H9 (cell line): Measurements from ENCODE around the gene AGT. TPM values are rescaled to one million over a fixed set of nuclear protein-coding genes. Genes with fewer than 3 reads are reported as not detected.

Experiments
- DNase-seq: peaks from one replicate; pipeline ENCODE4 v3.0.0-alpha.2; 2017
- H2AFZ ChIP-seq: one replicate; pipeline ENCODE4 v1.6.1; 2013; ENCODE audit warnings: mild to moderate bottlenecking, low read length, control low read depth, moderate library complexity
- H2AK5ac ChIP-seq: 2 replicates; pipeline ENCODE4 v1.6.1; 2013; ENCODE audit warnings: low read length, control low read depth, mixed read lengths; ENCODE audit not compliant: insufficient read length
- H2BK120ac ChIP-seq: one replicate; pipeline ENCODE4 v1.6.1; 2013; ENCODE audit warnings: low read depth, mild to moderate bottlenecking, low read length, control low read depth, inconsistent platforms; ENCODE audit not compliant: poor library complexity, severe bottlenecking
- H2BK12ac ChIP-seq: 2 replicates; pipeline ENCODE4 v1.6.1; 2013; ENCODE audit warnings: low read length, control low read depth, mixed read lengths, low read depth; ENCODE audit not compliant: insufficient read length
- H2BK15ac ChIP-seq: 2 replicates; pipeline ENCODE4 v1.6.1; 2013; ENCODE audit warnings: low read depth, low read length, control low read depth
- H2BK20ac ChIP-seq: one replicate; pipeline ENCODE4 v1.6.1; 2013; ENCODE audit warnings: low read depth, mild to moderate bottlenecking, low read length, control low read depth, inconsistent platforms; ENCODE audit not compliant: poor library complexity, severe bottlenecking
- H2BK5ac ChIP-seq: 2 replicates; pipeline ENCODE4 v1.6.1; 2013; ENCODE audit warnings: low read length, control low read depth, mixed read lengths; ENCODE audit not compliant: insufficient read length
- H3K14ac ChIP-seq: 2 replicates; pipeline ENCODE4 v1.6.1; 2013; ENCODE audit warnings: low read length, control low read depth; ENCODE audit not compliant: insufficient read depth
- H3K18ac ChIP-seq: 2 replicates; pipeline ENCODE4 v1.6.1; 2013; ENCODE audit warnings: low read depth, mild to moderate bottlenecking, mixed read lengths, low read length, control low read depth; ENCODE audit not compliant: insufficient read length
- H3K23ac ChIP-seq: 2 replicates; pipeline ENCODE4 v1.6.1; 2013; ENCODE audit warnings: low read length, control low read depth, mixed read lengths, low read depth; ENCODE audit not compliant: insufficient read length
- H3K23me2 ChIP-seq: 2 replicates; pipeline ENCODE4 v1.6.1; 2013; ENCODE audit warnings: low read depth, mild to moderate bottlenecking, mixed read lengths, low read length, control low read depth; ENCODE audit not compliant: insufficient read length, poor library complexity, severe bottlenecking
- H3K27ac ChIP-seq: 2 replicates; pipeline ENCODE4 v1.5.1; 2013; ENCODE audit warnings: low read length, control low read depth, mixed read lengths, low read depth; ENCODE audit not compliant: insufficient read length
- H3K27me3 ChIP-seq: 2 replicates; pipeline ENCODE4 v1.6.1; 2013; ENCODE audit warnings: low read length, control low read depth, inconsistent platforms; ENCODE audit not compliant: insufficient read depth
- H3K4ac ChIP-seq: 2 replicates; pipeline ENCODE4 v1.6.1; 2013; ENCODE audit warnings: low read depth, mild to moderate bottlenecking, control low read depth, inconsistent platforms, low read length, moderate library complexity
- H3K4me1 ChIP-seq: 2 replicates; pipeline ENCODE4 v1.6.1; 2013; ENCODE audit warnings: low read length, control low read depth, inconsistent platforms; ENCODE audit not compliant: insufficient read depth
- H3K4me2 ChIP-seq: 2 replicates; pipeline ENCODE4 v1.6.1; 2013; ENCODE audit warnings: low read length, control low read depth, mixed read lengths; ENCODE audit not compliant: insufficient read length, insufficient read depth
- H3K56ac ChIP-seq: 2 replicates; pipeline ENCODE4 v1.6.1; 2013; ENCODE audit warnings: low read depth, mild to moderate bottlenecking, mixed read lengths, low read length, control low read depth; ENCODE audit not compliant: insufficient read length
- H3K79me1 ChIP-seq: 2 replicates; pipeline ENCODE4 v1.6.1; 2013; ENCODE audit warnings: low read depth, mild to moderate bottlenecking, moderate library complexity, low read length, control low read depth, inconsistent platforms; ENCODE audit not compliant: insufficient read depth, poor library complexity, severe bottlenecking
- H3K79me2 ChIP-seq: 2 replicates; pipeline ENCODE4 v1.6.1; 2013; ENCODE audit warnings: low read length, control low read depth, inconsistent platforms; ENCODE audit not compliant: insufficient read depth
- H3K9ac ChIP-seq: 2 replicates; pipeline ENCODE4 v1.6.1; 2013; ENCODE audit warnings: low read length, control low read depth, mixed read lengths; ENCODE audit not compliant: insufficient read length; ENCODE audit errors: extremely low read depth
- H3K9me3 ChIP-seq: one replicate; pipeline ENCODE4 v1.6.1; 2013; ENCODE audit warnings: low read depth, low read length, inconsistent platforms; ENCODE audit not compliant: control insufficient read depth
- H3T11ph ChIP-seq: one replicate; pipeline ENCODE4 v1.6.1; 2013; ENCODE audit warnings: mild to moderate bottlenecking, low read length, control low read depth, inconsistent platforms
- H4K20me1 ChIP-seq: one replicate; pipeline ENCODE4 v1.6.1; 2013; ENCODE audit not compliant: control insufficient read depth, insufficient read length, insufficient read depth
- H4K5ac ChIP-seq: 2 replicates; pipeline ENCODE4 v1.6.1; 2013; ENCODE audit warnings: low read depth, mild to moderate bottlenecking, mixed read lengths, low read length, control low read depth; ENCODE audit not compliant: insufficient read length
- H4K8ac ChIP-seq: replicated peaks from 2 replicates; pipeline ENCODE4 v1.6.1; 2013; ENCODE audit warnings: low read length, control low read depth, mixed read lengths, low read depth; ENCODE audit not compliant: insufficient read length
- H4K91ac ChIP-seq: 2 replicates; pipeline ENCODE4 v1.6.1; 2013; ENCODE audit warnings: low read depth, mild to moderate bottlenecking, moderate library complexity, mixed read lengths, low read length, control low read depth; ENCODE audit not compliant: insufficient read length
- H3K27ac Mint-ChIP-seq, 3 experiments: 2 replicates in 2 of 3; 3 replicates in 1 of 3; pipeline ENCODE4 v1.8.0; 2020 to 2021; ENCODE audit warnings: mixed read lengths in 3 of 3, mild to moderate bottlenecking in 1 of 3, moderate library complexity in 1 of 3
- H3K27me3 Mint-ChIP-seq: 2 replicates; pipeline ENCODE4 v1.8.0; 2021; ENCODE audit warnings: low read depth, mild to moderate bottlenecking, moderate library complexity, mixed read lengths
- H3K36me3 Mint-ChIP-seq, 3 experiments: 2 replicates in 2 of 3; 3 replicates in 1 of 3; pipeline ENCODE4 v1.8.0; 2020 to 2021; ENCODE audit warnings: low read depth in 3 of 3, mixed read lengths in 3 of 3; ENCODE audit not compliant: insufficient read depth in 1 of 3
- H3K4me1 Mint-ChIP-seq, 2 experiments: 2 replicates each; pipeline ENCODE4 v1.8.0; 2020; ENCODE audit warnings: mixed read lengths in 2 of 2
- H3K4me3 Mint-ChIP-seq, 2 experiments: 2 replicates in 1 of 2; 3 replicates in 1 of 2; pipeline ENCODE4 v1.8.0; 2020 to 2021; ENCODE audit warnings: mild to moderate bottlenecking in 2 of 2, mixed read lengths in 2 of 2, moderate library complexity in 1 of 2
- H3K9me3 Mint-ChIP-seq, 2 experiments: 2 replicates in 1 of 2; 3 replicates in 1 of 2; pipeline ENCODE4 v1.8.0; 2020; ENCODE audit warnings: mild to moderate bottlenecking in 2 of 2, mixed read lengths in 2 of 2, moderate library complexity in 1 of 2
- WGBS: extraction: QIAGEN DNeasy Blood & Tissue Kit; methylation state at CpG from one replicate; pipeline ENCODE4 v1.1.7; 2013; ENCODE audit warnings: missing lambda C conversion rate, low lambda C conversion rate, mixed read lengths; ENCODE audit not compliant: insufficient read length; ENCODE audit errors: extremely low coverage; 5-methylcytosine and 5-hydroxymethylcytosine counted together
- total RNA-seq: library from RNA; stranded (reverse); gene quantifications from 2 replicates; pipeline ENCODE4 v1.2.1, GENCODE V29; 2021
- TF ChIP-seq, protein P1 (sequence below): fragments of 200-600 bp; sonication (generic); conservative IDR thresholded peaks from 3 replicates; pipeline ENCODE4 v1.8.0; 2021; ENCODE audit warnings: antibody characterized with exemption, mild to moderate bottlenecking

The AGT gene
- total RNA-seq, 1 experiment from 2014 or later, result not detected

DNA sequence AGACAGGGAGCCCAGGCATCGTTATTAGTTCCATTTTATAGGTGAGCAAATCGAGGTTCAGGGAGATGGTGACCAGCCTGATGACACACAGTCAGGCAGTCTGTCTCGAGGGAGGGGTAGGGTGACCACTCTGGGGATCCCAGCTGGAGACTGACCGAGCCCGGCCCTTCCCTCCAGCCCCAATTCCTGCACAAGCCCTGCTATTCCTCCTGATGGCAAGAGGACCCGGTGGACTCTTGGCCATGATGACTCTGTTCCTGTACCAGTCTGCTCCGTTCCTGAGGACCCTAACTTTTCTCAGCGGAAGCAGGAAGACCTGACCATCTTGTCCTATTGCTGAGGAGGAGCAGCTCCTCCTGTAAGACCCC lies 391 bp downstream of the AGT start:
- peaks cover 11 to 20% of the 10 kb centered on the region in 2 experiments for H3K4me1 Mint-ChIP-seq
- Histone ChIP-seq H3K23me2 (no peaks in the 10 kb centered on the region), H3K79me1 (no peaks in the 10 kb centered on the region), H3T11ph (no peak overlapping the region), H3K9ac (no peak overlapping the region), H3K79me2 (no peaks in the 10 kb centered on the region), H2BK20ac (no peak overlapping the region), H4K8ac (no peak overlapping the region), H2BK5ac (no peak overlapping the region), H4K91ac (no peak overlapping the region), H3K4ac (no peak overlapping the region), H3K9me3 (no peaks in the 10 kb centered on the region), H3K4me1 (no peaks in the 10 kb centered on the region), H2BK120ac (no peak overlapping the region), H3K4me2 (no peak overlapping the region), H3K18ac (no peak overlapping the region), H2AK5ac (no peak overlapping the region), H2BK12ac (no peak overlapping the region), H4K20me1 (no peaks in the 10 kb centered on the region), H3K23ac (no peak overlapping the region), H3K27me3 (no peaks in the 10 kb centered on the region), H4K5ac (no peak overlapping the region), H2BK15ac (no peak overlapping the region), H3K14ac (no peak overlapping the region), H3K56ac (no peak overlapping the region), H3K27ac (no peak overlapping the region), H2AFZ (no peak overlapping the region)
- DNase-seq, result no peak
- peaks cover 13% of the 10 kb centered on the region for H3K27me3 Mint-ChIP-seq
- H3K27ac Mint-ChIP-seq, result no peak overlapping the region
- no peak overlapping the region for H3K4me3 Mint-ChIP-seq
- WGBS, result no CpG with 5 or more reads among the region's 8 CpGs
- TF ChIP-seq, protein P1, sequence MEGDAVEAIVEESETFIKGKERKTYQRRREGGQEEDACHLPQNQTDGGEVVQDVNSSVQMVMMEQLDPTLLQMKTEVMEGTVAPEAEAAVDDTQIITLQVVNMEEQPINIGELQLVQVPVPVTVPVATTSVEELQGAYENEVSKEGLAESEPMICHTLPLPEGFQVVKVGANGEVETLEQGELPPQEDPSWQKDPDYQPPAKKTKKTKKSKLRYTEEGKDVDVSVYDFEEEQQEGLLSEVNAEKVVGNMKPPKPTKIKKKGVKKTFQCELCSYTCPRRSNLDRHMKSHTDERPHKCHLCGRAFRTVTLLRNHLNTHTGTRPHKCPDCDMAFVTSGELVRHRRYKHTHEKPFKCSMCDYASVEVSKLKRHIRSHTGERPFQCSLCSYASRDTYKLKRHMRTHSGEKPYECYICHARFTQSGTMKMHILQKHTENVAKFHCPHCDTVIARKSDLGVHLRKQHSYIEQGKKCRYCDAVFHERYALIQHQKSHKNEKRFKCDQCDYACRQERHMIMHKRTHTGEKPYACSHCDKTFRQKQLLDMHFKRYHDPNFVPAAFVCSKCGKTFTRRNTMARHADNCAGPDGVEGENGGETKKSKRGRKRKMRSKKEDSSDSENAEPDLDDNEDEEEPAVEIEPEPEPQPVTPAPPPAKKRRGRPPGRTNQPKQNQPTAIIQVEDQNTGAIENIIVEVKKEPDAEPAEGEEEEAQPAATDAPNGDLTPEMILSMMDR, result no peak
- H3K9me3 Mint-ChIP-seq, result peaks cover 0 to 3% of the 10 kb centered on the region in 2 experiments; a peak in 1 of 5 replicates
- H3K36me3 Mint-ChIP-seq, result no peaks in the 10 kb centered on the region
